ENCODE data around the gene LRR1. TPM values are rescaled to one million over a fixed set of nuclear protein-coding genes. Genes with fewer than 3 reads are reported as not detected.

LRR1 gene
- total and polyA plus RNA-seq, 9 of the 15 experiments (the other 6 are each of a cell fraction or from before 2014, with no cell fraction given): 26.5 to 58.1 (median 31.8) TPM

DNA sequence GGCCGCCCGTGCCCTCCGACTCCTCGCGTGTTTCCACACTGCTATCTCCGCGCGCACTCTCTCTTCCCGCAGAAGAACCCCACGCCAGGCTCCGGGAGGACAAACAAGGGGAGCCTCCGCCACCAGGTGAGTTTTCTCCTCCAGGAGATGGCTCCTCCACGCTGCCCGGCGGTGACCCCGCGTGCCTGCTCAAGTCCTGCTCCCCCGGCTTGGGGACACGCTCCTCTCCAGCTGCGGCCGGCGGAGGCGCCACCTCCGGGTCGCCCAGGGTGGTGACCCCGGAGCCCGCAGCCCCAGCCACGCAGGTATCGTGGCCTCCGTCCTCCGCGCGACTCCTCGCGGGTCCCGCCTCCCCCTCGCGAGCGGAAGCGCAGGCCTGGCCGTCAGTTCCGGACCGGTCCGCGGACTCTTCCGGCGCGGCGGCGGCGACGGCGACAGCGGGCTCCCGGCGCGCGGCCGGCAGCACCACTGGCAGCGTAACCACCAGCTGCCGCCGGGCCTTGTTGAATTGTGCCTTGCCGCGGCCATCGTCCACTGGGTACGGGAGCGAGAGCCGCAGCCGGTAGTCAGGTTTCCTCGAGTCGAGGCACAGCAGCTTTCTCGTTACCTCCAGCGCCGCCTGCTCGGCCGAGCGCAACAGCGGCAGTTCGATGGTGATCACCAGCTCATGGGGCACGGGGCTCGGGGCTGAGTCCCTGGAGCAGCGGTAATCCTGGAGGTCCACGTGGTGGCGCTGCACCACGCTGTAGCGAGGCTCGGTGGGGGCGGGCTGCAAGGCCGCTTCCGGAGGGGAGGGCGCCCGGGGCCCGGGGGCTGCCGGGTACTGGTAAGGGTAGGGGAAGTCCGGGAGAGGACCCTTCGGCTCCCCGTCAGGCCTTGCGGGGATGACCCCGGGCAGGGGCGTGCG lies 35.2 kb downstream of the LRR1 start (continued):
- TF ChIP-seq, protein P1, sequence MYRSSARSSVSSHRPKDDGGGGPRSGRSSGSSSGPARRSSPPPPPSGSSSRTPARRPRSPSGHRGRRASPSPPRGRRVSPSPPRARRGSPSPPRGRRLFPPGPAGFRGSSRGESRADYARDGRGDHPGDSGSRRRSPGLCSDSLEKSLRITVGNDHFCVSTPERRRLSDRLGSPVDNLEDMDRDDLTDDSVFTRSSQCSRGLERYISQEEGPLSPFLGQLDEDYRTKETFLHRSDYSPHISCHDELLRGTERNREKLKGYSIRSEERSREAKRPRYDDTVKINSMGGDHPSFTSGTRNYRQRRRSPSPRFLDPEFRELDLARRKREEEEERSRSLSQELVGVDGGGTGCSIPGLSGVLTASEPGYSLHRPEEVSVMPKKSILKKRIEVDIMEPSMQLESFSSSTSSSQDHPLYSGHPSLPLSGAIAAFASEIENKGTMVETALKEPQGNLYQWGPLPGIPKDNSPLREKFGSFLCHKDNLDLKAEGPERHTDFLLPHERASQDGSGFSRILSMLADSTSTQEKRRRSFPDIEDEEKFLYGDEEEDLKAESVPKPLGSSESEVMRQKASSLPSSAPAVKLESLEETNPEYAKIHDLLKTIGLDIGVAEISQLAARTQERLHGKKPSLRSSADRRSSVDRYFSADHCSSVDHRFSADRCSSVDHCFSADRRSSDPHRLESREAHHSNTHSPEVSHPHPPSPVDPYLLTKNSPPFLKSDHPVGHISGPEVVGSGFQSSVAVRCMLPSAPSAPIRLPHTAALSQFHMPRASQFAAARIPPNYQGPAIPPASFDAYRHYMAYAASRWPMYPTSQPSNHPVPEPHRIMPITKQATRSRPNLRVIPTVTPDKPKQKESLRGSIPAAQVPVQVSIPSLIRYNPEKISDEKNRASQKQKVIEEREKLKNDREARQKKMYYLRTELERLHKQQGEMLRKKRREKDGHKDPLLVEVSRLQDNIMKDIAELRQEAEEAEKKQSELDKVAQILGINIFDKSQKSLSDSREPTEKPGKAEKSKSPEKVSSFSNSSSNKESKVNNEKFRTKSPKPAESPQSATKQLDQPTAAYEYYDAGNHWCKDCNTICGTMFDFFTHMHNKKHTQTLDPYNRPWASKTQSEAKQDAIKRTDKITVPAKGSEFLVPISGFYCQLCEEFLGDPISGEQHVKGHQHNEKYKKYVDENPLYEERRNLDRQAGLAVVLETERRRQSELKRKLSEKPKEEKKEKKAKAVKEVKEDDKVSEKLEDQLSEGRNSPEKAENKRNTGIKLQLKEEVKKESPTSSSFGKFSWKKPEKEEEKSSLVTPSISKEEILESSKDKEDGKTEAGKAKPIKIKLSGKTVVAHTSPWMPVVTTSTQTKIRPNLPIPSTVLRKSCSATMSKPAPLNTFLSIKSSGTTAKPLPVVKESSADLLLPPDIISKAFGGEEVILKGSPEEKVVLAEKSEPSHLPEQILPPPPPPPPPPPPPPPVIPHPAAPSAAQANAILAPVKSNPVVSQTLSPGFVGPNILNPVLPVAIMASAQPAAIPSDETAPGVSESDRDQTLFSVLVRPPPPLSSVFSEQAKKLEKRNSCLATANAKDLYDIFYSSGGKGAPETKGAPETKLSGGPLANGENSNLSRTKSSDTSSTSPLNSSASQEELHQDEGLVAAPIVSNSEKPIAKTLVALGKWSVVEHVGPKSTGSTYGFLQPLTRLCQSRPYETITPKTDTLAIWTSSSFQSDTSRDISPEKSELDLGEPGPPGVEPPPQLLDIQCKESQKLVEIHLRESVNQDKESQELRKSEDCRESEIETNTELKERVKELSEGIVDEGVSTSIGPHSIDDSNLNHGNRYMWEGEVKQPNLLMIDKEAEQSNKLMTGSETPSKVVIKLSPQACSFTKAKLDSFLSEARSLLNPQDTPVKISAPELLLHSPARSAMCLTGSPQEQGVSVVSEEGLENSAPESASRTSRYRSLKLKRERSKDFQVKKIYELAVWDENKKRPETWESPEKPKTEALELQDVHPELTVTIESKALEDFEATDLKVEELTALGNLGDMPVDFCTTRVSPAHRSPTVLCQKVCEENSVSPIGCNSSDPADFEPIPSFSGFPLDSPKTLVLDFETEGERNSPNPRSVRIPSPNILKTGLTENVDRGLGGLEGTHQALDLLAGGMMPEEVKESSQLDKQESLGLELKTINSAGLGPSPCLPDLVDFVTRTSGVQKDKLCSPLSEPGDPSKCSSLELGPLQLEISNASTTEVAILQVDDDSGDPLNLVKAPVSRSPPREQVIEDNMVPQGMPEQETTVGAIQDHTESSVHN (IDR thresholded peaks at IDR 0.05; ENCODE audit: borderline replicate concordance in 1 of 2, low read depth in 1 of 2): no peak
- TF ChIP-seq FOXM1 (IDR thresholded peaks at IDR 0.05; ENCODE audit: low read depth) (no peak), FOXM1 (CRISPR knock-in tag; IDR thresholded peaks at IDR 0.05; ENCODE audit: low read depth) (peak; percentile 73; the same call in 1 of the 2 replicates)
- TF ChIP-seq, protein P2, sequence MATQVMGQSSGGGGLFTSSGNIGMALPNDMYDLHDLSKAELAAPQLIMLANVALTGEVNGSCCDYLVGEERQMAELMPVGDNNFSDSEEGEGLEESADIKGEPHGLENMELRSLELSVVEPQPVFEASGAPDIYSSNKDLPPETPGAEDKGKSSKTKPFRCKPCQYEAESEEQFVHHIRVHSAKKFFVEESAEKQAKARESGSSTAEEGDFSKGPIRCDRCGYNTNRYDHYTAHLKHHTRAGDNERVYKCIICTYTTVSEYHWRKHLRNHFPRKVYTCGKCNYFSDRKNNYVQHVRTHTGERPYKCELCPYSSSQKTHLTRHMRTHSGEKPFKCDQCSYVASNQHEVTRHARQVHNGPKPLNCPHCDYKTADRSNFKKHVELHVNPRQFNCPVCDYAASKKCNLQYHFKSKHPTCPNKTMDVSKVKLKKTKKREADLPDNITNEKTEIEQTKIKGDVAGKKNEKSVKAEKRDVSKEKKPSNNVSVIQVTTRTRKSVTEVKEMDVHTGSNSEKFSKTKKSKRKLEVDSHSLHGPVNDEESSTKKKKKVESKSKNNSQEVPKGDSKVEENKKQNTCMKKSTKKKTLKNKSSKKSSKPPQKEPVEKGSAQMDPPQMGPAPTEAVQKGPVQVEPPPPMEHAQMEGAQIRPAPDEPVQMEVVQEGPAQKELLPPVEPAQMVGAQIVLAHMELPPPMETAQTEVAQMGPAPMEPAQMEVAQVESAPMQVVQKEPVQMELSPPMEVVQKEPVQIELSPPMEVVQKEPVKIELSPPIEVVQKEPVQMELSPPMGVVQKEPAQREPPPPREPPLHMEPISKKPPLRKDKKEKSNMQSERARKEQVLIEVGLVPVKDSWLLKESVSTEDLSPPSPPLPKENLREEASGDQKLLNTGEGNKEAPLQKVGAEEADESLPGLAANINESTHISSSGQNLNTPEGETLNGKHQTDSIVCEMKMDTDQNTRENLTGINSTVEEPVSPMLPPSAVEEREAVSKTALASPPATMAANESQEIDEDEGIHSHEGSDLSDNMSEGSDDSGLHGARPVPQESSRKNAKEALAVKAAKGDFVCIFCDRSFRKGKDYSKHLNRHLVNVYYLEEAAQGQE (IDR thresholded peaks at IDR 0.05; ENCODE audit: borderline replicate concordance): peak; percentile 54; the same call in 1 of the 2 replicates
- TF ChIP-seq, protein P2 (CRISPR knock-in tag; IDR thresholded peaks at IDR 0.05; ENCODE audit: low read depth): no peak
- TF ChIP-seq, protein P3, sequence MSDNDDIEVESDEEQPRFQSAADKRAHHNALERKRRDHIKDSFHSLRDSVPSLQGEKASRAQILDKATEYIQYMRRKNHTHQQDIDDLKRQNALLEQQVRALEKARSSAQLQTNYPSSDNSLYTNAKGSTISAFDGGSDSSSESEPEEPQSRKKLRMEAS (CRISPR knock-in tag; IDR thresholded peaks at IDR 0.05): peak; percentile 71
- TF ChIP-seq, protein P4, sequence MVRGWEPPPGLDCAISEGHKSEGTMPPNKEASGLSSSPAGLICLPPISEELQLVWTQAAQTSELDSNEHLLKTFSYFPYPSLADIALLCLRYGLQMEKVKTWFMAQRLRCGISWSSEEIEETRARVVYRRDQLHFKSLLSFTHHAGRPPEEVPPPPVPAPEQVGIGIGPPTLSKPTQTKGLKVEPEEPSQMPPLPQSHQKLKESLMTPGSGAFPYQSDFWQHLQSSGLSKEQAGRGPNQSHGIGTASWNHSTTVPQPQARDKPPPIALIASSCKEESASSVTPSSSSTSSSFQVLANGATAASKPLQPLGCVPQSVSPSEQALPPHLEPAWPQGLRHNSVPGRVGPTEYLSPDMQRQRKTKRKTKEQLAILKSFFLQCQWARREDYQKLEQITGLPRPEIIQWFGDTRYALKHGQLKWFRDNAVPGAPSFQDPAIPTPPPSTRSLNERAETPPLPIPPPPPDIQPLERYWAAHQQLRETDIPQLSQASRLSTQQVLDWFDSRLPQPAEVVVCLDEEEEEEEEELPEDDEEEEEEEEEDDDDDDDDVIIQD (CRISPR knock-in tag; IDR thresholded peaks at IDR 0.05): no peak

Measured in K562 (cell line).